ENCODE measurements around the gene HOXB3.

- TF ChIP-seq POLR2AphosphoS5 (IDR thresholded peaks at IDR 0.05): no peak
- TF ChIP-seq CTCF (IDR thresholded peaks at IDR 0.05): no peak
These were observed 8.7 kb upstream of the HOXB3 start for GRCh38 chr17:48598736-48599135.
